HG02678 (cell line): ENCODE measurements around the gene CRADD.
"Not testable (repeated sequence)": the region's sequence is repeated elsewhere in the genome, so short reads cannot be mapped to it uniquely, and the experiment has no call there.

Experiments used
- ATAC-seq: cut with Tn5 transposase; IDR thresholded peaks from one replicate; pipeline ENCODE4 v1.9.1; 2021; ENCODE audit warnings: mild to moderate bottlenecking, moderate library complexity; ENCODE audit not compliant: unreplicated experiment

The CRADD gene

DNA sequence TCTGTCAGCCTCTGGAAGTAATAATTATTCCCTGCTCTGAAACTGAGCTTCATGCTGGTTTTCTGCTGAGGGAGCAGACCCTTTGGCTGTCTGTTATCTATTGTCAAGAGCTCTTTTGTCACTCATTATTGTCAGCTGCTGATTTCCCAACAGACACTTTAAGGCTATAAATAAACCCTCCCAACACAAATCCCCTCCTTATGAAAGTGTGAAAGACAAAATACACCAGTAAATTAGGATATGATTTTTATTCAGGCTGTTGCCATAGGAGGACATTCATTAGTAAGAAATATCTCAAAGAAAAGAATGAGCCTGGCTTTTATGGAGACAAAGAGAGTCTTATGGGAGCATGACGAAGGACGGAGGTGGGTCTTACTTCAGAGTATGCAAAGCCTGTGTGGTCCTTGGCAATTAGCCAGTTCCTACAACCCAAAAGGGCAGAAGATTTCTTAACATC is 180.8 kb downstream of the CRADD start:
- no peak for ATAC-seq

DNA sequence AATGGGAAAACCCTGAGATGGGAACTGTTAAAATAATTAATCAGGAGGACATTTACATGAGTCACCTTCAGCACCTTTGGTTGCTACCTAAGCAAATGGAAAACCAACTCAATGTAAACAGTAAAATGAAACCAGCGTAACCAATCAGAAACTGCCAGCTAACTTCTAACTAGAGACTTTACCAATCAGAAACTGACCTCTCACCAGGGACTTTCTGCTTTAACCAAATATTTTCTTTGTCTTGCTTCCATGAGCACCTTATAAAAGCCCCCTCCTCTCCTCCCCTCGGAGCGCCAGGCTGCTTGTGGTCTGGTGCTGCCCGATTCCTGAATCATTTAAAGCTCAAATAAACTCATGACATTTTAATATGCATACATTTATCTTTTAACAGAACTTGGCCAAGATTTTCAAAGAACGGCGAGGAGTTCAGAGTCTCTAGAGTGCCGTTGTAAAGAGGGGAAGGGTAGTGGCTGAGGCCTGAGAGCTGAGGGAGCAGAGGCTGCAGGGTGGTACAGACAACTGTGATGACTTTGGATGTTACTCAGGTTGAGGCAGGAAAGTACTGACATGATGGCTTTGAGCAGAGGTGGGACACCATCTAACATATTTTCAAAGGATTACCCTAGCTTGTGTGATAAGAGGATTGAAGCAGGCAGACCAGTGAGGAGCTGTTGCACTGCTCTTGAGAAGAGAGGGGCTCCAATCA is 183.6 kb downstream of the CRADD start:
- no peak for ATAC-seq

DNA sequence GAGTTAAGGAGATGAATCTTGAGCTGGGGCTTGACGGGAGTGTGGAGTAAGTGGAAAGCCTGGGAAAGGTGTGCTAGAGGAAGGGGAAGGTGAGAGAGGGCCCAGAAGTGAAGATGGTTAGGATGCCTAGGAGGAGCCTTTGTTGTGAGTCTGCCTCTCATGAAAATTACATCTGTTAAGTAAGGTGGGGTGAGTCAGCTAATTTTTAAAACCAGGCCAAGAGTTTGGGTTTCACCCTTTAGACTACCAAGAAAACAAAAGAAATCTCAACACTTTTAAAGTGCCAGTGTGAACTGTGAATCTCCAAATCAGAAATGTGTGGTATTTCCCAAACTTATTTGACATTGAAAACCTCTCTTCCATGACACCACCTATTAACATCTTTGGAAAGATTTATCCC is 185.2 kb downstream of the CRADD start:
- no peak for ATAC-seq

DNA sequence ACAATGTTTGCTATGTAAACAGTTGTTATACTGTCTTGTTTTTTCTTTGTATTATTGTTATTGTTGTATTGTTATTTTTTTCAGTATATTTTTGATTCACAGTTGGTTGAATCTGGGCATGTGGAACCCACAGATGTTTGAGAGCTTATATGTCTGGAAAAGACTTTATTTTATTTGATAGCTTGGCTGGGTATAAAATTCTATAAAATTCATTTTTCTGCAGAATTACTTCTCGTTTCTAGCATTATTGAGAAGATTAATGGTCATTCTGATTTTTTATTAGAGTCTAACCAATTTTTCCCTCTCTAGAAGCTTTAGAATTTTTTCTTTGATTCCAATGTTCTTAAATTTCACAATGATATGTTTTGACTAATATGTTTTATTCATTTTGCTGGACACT is 188.6 kb downstream of the CRADD start:
- no peak for ATAC-seq

DNA sequence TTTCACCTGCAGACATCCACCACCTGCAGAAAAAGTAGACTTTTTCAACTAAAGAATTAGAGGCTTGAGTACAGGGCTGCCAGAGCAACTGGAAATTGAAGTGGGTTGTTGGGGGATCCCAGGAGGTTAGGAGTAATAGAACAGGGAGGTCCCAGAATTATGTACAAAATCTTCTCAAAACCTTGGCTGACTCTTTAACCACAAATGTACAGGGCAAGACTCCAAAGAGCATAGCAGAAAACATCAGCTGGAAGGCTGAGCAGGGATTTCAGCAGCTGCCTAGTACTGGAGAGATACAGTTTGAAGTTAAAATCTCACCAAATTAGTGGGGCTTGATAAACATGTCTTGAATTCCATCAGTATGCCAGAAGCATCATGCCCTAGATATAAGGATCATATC is 191.6 kb downstream of the CRADD start:
- ATAC-seq: no peak

DNA sequence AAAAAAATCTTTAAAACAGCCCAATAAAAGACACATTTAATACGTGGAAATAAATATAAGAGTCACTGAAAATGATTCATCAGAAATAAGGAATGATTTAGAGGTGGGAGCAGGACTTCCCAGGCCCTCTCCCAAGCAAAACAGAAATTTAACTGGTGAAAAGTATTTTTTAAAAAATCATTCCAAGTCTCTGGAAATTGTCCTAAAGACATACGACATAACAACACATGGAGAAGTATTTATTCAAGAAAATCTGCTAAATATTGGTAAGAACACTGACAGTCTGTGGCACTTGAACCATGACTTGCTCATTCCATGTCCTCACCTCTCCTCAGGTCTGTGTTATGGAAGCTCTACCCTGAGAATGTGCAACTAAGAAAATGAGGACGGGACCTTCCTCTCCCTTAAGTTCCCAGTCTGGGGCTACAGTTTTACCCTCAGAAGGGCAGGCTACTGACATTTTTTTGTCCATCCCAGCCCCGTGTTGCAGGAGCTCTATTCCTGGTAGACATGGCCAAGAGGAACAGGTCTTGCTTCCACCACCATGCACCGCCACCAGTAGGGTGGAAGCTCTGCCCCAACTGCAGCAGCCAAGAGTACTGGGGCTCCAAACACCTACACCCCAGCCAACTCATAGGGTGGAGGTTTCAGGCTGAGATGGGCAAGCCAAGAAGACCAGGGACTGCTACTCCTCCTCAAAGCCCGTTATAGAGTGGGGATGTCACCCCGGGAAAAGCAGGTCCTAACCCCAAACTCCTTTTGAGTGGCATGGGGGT is 193.0 kb downstream of the CRADD start:
- ATAC-seq: no peak

DNA sequence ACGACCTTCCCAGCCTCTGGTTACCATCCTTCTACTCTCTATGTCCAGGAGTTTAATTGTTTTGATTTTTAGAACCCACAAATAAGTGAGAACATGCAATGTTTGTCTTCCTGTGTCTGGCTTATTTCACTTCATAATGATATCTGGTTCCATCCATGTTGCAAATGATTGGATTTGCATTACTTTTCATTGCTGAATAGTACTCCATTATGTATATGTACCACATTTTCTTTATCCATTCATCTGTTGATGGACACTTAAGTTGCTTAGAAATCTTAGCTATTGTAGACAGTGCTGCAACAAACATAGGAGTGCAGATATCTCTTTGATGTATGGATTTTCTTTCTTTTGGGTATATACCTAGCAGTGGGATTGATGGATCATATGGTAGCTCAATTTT is 194.4 kb downstream of the CRADD start:
- not testable (repeated sequence) for ATAC-seq

DNA sequence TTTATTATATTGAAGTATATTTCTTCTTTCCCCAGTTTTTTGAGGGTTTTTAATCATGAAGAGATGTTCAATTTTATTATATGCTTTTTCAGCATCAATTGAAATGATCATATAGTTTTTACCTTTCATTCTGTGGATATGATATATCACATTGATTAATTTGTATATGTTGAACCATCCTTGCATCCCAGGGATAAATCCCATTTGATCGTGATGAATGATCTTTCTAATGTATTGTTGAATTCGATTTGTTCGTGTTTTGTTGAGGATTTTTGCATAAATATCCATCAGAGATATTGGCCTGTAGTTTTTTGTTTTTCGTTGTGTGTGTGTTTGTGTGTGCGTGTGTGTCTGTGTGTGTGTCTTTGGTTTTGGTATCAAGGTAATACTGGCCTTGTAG is 196.4 kb downstream of the CRADD start:
- no peak for ATAC-seq

DNA sequence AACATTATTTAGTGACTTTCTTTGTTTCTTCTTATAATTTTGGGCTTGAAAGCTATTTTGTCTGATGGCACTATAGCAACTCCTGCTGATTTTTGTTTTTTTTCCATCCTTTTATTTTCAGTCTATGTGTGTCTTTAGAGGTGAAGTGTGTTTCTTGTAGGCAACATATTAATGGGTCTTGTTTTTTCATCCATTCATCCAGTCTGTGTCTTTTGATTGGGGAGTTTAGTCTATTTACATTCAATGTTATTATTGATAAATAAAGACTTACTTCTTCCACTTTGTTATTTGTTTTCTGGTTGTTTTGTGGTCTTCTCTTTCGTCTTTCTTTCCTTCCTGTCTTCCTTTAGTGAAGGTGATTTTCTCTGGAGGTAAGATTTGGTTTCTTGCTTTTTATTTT is 198.0 kb downstream of the CRADD start:
- no peak for ATAC-seq

DNA sequence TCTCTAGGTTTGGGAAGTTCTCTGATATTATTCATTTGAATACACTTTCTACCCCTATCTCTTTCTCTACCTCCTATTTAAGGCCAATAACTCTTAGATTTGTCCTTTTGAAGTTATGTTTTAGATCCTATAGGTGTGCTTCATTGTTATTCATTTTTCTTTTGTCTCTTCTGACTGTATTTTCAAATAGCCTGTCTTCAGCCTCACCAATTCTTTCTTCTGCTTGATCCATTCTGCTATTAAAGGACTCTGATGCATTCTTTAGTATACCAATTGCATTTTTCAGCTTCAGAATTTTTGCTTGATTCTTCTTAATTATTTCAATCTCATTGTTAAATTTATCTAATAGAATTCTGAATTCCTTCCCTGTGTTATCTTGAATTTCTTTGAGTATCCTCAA is 199.2 kb downstream of the CRADD start:
- ATAC-seq: no peak

DNA sequence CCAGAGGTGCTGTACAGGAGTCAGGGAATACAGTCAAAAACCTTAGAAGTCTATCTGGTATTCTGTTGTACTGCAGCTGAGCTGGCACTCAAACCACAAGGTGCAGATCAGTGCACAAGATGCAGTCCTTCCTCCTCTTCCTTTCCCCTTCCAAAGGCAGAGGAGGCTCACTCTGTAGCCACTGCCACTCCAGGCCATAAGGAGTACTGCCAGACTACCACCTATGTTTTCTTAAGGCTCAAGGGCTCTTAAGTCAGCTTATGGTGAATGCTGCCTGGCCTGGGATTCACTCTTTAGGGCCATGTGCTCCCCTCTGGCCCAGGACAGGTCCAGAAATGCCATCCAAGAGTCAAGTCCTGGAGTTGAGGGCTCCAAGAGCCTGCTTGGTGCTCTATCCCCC is 200.3 kb downstream of the CRADD start:
- no peak for ATAC-seq

DNA sequence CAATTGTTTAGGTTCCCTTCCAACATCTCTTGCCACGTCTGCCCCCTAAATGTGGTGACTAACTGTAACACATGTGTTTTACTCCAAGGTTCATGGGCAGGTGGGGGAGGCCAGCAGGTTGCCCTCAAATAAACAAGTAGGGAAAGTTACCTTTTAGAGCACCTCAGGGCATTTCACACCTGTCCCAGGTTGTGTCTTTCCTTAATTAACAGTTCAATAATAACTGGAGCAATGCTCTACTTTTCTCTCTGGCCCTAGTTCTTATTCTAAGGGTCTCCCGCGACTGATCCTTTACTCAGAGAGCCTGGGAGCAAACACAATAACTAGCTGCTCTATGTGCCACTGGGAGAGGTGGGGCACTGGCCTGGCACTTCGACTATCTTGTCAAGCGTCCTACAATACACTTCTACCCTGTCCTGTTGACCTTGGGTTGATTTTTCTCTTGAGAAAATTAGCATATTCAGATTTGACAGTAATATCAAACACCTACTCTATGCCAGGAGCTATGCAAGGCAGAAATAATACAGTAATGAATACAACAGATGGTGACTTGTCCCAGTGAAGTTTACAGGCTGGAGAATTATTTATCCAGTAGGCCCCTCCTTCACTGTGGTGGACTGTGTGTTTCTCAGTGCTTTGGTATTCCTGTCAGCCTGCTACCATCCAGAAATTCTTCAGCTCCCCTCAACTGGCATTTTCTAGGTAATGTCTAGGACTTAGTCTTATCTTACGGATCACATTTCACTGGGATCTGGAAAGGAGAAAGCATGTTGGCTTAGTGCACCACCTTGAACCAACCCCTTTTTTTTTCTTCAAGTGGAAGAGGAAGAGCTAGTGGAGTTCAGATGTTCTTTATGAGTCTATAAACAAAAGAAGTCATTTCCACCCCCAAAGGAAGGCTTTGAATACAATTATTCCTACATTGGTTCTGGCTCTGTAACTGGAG is 202.6 kb downstream of the CRADD start:
- ATAC-seq: no peak

DNA sequence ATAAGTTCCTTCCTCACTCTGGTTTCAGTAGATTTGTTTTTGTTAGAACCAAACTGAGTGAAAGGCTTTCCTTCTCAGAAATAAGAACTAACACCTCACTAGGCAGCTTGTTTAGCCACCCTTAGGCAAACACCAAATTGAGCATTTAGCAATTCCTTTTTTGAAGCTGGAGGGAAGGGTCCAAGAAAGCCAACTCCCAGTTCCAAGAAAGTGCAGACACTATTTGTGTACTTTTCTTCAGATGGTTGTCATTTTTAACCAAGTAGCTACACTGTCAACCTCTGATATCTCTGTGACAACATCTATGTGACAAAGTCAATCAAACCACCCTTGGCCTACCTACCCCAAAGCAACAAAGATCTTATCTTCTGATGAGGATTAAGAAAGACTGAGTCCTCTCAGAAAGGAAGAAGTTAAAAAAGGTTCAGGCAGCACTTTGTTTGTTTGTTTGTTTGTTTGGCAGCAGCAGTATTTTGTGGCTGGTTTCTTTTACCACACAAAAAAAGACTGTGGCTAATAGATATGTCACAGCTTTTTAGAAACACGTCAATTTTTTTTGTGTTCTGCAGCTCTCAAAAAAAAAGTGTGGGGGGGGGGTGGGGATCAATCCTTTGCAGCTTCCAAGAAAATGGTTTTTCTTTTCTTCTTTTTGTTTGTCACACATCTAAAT is 203.8 kb downstream of the CRADD start:
- no peak for ATAC-seq

DNA sequence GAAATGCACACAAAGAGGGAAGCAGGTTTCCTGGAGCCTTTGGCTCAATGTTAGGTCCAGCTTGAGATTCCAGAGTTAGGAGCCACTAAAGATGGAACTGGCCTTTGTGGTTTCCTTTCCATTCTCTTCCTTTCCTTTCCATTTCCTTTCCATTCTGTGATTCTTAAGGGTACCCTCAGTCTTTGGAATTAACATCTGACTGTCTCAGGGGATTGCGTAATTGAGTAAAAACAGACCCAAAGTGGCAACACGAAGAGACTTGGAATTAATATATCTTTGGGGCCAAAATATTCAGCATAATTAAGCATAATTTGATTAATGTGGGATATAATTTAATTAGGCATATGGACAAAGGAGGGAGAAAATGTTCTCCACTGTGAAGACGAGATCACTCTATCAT is 205.6 kb downstream of the CRADD start:
- ATAC-seq: no peak

DNA sequence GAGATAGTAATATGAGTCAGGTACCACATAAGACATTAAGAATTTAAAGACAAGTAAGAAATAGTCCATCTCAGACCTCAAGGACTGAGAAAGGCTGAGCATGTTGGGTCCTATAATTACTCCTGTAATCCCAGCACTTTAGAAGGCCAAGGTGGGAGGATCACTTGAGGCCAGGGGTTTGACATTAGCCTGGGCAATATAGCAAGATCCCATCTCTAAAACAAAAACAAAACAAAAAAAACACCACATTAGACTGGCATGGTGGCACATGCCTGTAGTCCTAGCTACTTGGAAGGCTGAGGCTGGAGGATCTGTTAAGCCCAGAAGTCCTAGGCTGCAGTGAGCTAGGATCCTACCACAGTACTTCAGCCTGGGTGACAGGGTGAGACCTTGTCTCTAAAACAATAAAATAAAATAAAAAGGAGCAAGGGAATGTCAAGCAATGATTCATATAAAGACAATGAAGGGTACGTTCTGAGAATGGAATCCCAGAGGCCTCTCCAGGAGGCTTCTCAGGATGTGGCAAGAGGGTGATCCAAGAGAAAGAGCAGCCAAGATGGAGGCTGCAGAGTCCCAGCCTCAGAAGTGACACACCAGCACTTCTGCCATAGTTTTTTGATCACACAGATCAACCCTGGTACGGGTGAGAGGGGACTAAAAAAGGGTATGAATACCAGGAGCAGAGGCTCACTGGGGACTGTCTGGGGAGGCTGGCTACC is 206.4 kb downstream of the CRADD start:
- ATAC-seq: no peak

DNA sequence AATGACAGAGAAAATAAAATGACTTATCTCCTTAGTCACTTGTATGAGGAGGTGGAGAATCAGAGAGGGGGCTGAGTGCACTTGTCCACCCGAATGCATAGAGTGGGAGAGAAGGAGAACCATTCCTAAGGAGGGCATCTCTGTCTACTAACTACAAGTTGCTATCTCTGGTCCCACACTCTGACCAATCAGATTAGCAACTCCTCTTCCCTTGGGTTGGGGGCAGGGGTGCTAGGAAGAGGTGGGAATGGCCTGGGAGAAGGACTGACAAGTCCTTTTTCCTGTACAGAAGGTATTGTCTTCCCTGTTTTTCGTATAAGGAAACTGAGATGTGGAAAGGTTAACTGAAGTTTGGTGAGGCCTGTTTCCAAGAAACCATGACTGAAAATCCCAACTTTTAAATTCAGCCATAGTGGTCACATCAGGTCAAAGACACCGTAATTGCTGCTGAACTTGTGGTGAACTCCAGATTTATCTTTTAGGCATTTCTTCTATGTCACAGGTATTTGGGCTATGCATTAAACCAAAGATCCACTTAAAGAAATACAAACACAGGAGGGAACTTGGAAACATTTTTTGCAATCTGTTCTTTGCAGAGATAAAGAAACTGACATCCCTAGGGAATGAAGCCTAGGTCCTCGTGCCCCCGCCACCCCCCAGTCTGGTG is 207.8 kb downstream of the CRADD start:
- ATAC-seq: no peak

DNA sequence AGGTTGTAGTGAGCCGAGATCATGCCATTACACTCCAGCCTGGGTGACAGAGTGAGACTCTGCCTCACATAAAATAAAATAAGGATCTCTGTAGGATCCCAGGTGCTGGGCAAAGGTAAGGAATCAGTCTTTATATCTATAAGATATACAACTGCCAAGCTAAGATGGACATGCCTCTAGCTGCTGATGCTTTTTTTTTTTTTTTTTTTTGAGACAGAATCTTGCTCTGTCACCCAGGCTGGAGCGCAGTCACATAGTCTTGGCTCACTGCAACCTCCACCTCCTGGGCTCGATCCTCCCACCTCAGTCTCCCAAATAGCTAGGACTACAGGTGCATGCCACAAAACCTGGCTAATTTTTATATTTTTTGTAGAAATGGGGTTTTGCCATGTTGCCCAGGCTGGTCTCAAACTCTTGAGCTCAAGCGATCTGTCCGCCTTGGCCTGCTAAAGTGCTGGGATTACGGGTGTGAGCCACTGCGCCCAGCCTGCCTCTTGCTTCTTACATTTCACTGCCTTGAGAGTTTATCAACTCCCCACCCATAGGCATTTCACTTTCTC is 208.9 kb downstream of the CRADD start:
- not testable (repeated sequence) for ATAC-seq

DNA sequence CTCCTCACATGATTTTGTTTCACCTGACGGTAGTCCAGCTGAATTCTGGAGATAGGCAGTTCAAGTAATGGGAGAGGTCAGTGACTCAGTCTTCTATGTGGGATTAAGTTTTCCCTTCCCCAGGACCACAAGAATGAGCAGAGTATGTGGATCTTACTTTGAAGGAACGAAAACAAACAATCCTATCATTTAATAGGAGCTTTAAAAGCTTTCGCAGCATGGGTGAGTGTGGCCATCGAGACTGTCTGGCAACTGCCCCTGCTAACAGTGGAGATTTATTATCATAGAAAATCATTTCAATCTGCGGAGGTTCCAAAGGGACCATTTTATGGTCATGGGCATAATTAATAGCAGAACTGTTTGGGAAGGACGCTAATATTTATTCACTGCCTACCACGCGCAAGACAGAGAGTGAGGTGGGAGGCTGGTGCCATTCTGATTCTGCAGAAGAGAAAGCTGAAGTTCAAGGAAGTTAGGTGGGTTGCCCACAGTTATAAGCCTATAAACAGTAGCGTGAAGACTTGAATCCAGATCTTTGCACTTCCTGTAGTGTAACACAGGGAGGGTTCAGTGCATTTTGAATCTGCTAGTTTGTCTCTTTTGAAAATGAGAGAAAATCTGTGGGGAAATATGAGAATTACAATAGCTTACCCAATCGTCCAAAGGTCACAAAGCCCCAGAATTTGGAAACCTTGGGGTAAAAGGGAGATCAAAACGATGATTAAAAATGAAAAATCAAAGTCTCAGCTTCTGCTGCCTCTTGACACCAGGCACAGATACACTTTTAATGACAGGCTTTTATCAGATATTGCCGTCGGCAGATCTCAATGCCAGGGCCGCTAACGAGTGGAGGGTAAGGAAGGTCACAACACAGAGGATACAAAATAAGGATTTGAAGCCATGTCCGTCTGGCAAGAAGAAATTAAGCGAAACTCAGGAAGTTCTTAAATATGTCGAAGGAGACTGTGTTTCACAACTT is 209.6 kb downstream of the CRADD start:
- ATAC-seq: no peak
